DOHH2 (cell line): ENCODE data around the gene TMPRSS4.

Source experiments
- H3F3A ChIP-seq: fragments of 200-600 bp; sonication (generic), shearing (Covaris generic); 2 replicates; pipeline ENCODE4 v1.6.0; 2016; ENCODE audit warnings: antibody characterized with exemption, mild to moderate bottlenecking; ENCODE audit not compliant: control insufficient read depth, insufficient read depth
- H3K27ac ChIP-seq: fragments of 200-600 bp; sonication (generic); 2 replicates; pipeline ENCODE4 v1.5.1; 2014; ENCODE audit warnings: low read depth, mild to moderate bottlenecking, low read length, moderate library complexity
- H3K27me3 ChIP-seq: fragments of 200-600 bp; sonication (generic); 2 replicates; pipeline ENCODE4 v1.6.1; 2014; ENCODE audit warnings: mild to moderate bottlenecking, low read length, mixed read lengths; ENCODE audit not compliant: control insufficient read depth
- H3K36me3 ChIP-seq: fragments of 200-600 bp; sonication (generic); 2 replicates; pipeline ENCODE4 v1.6.1; 2014; ENCODE audit warnings: mild to moderate bottlenecking, low read length, moderate library complexity, mixed read lengths; ENCODE audit not compliant: control insufficient read depth
- H3K4me1 ChIP-seq: fragments of 200-600 bp; sonication (generic); 2 replicates; pipeline ENCODE4 v1.6.1; 2014; ENCODE audit warnings: mild to moderate bottlenecking, low read length, mixed read lengths; ENCODE audit not compliant: control insufficient read depth
- H3K4me2 ChIP-seq: fragments of 200-600 bp; sonication (generic); 2 replicates; pipeline ENCODE4 v1.6.0; 2014; ENCODE audit warnings: mild to moderate bottlenecking, low read length, moderate library complexity
- H3K4me3 ChIP-seq: fragments of 200-600 bp; sonication (generic); 2 replicates; pipeline ENCODE4 v1.5.1; 2014; ENCODE audit warnings: mild to moderate bottlenecking, low read length, mixed read lengths
- H3K79me2 ChIP-seq: fragments of 200-600 bp; sonication (generic); 2 replicates; pipeline ENCODE4 v1.6.1; 2014; ENCODE audit warnings: mild to moderate bottlenecking, low read length, mixed read lengths; ENCODE audit not compliant: control insufficient read depth
- H3K9me2 ChIP-seq: fragments of 200-600 bp; sonication (generic); replicated peaks from 2 replicates; pipeline ENCODE4 v1.6.1; 2014; ENCODE audit warnings: mild to moderate bottlenecking, low read length, mixed read lengths; ENCODE audit not compliant: control insufficient read depth
- H3K9me3 ChIP-seq: fragments of 200-600 bp; sonication (generic); 2 replicates; pipeline ENCODE4 v1.6.1; 2014; ENCODE audit warnings: antibody characterized with exemption, low read length, mixed read lengths; ENCODE audit not compliant: control insufficient read depth, insufficient read depth
- H4K20me1 ChIP-seq: fragments of 200-600 bp; sonication (generic); 2 replicates; pipeline ENCODE4 v1.6.0; 2014; ENCODE audit warnings: low read depth, mild to moderate bottlenecking, antibody characterized with exemption, low read length, moderate library complexity; ENCODE audit not compliant: control insufficient read depth, insufficient read depth
- CTCF ChIP-seq: fragments of 200-600 bp; sonication (generic); IDR thresholded peaks from one replicate; pipeline ENCODE4 v1.5.1; 2014; ENCODE audit warnings: antibody characterized with exemption, mild to moderate bottlenecking, low read depth, low read length; ENCODE audit not compliant: poor library complexity, severe bottlenecking
- EZH2phosphoT487 ChIP-seq: fragments of 200-600 bp; sonication (generic); IDR thresholded peaks from 2 replicates; pipeline ENCODE4 v1.6.1; 2017; ENCODE audit warnings: borderline replicate concordance, mild to moderate bottlenecking, antibody characterized with exemption, low read length, moderate library complexity, mixed read lengths

TMPRSS4 gene

GRCh38 chr11:118152020-118152551, 75.2 kb downstream of the TMPRSS4 start:
- Histone ChIP-seq H3K4me2 (no peak overlapping the region), H3K4me3 (no peak overlapping the region), H3K79me2 (no peaks in the 10 kb centered on the region), H3K4me1 (no peaks in the 10 kb centered on the region; the same call in 1 of the 2 replicates), H3K9me3 (no peaks in the 10 kb centered on the region), H3K36me3 (no peaks in the 10 kb centered on the region), H3K9me2 (no peaks in the 10 kb centered on the region), H3K27ac (no peak overlapping the region), H4K20me1 (no peaks in the 10 kb centered on the region), H3K27me3 (peaks cover 73% of the 10 kb centered on the region), H3F3A (no peaks in the 10 kb centered on the region)
- TF ChIP-seq CTCF (no peak), EZH2phosphoT487 (no peak)

- Histone ChIP-seq H4K20me1 (no peaks in the 10 kb centered on the region), H3K27me3 (peaks cover 74% of the 10 kb centered on the region), H3F3A (no peaks in the 10 kb centered on the region), H3K79me2 (no peaks in the 10 kb centered on the region), H3K9me2 (no peaks in the 10 kb centered on the region), H3K9me3 (no peaks in the 10 kb centered on the region), H3K4me1 (no peaks in the 10 kb centered on the region), H3K27ac (no peak within 1 kb of the TSS), H3K4me2 (no peak within 1 kb of the TSS), H3K4me3 (no peak within 1 kb of the TSS), H3K36me3 (no peaks in the 10 kb centered on the region)
- no peak for TF ChIP-seq CTCF
- no peak for TF ChIP-seq EZH2phosphoT487
Observed at GRCh38 chr11:118152552-118153471, 75.9 kb downstream of the TMPRSS4 start, which contains the start of gene SCN4B. SCN4B (minus strand) TSS chr11:118152823; CDS start chr11:118152673, 150 bp downstream.

GRCh38 chr11:118153516-118153915, 76.6 kb downstream of the TMPRSS4 start:
- H4K20me1 ChIP-seq, result no peaks in the 10 kb centered on the region
- H3K4me1 ChIP-seq, result no peaks in the 10 kb centered on the region
- no peak for TF ChIP-seq EZH2phosphoT487
- TF ChIP-seq CTCF, result no peak
- H3K79me2 ChIP-seq, result no peaks in the 10 kb centered on the region
- H3K4me2 ChIP-seq, result no peak overlapping the region
- peaks cover 78% of the 10 kb centered on the region for H3K27me3 ChIP-seq
- H3K9me2 ChIP-seq, result no peaks in the 10 kb centered on the region
- H3K36me3 ChIP-seq, result no peaks in the 10 kb centered on the region
- H3F3A ChIP-seq, result no peaks in the 10 kb centered on the region
- H3K27ac ChIP-seq, result no peak overlapping the region
- no peak overlapping the region for H3K4me3 ChIP-seq
- no peaks in the 10 kb centered on the region for H3K9me3 ChIP-seq
